Activated T-cell treated with anti-CD3 and anti-CD28 coated beads, Interleukin-2, amount 50 U/mL, for 4 hours (primary cell): ENCODE measurements around the gene NES. TPM values are rescaled to one million over a fixed set of nuclear protein-coding genes. Genes with fewer than 3 reads are reported as not detected.
A peak's percentile ranks its signal among the peaks of the same experiment; 100 is the strongest.

Experiments used
- ATAC-seq, 2 donors: fragments of 200-7000 bp; cut with Tn5 transposase; one replicate each; pipeline ENCODE4 v1.10.0; 2021
- DNase-seq: peaks from one replicate; pipeline ENCODE4 v3.0.0-alpha.2; 2020
- H3K27me3 Mint-ChIP-seq: one replicate; pipeline ENCODE4 v1.8.0; 2021; ENCODE audit warnings: low read depth, mixed read lengths
- H3K36me3 Mint-ChIP-seq: one replicate; pipeline ENCODE4 v1.8.0; 2022; ENCODE audit warnings: mixed read lengths; ENCODE audit not compliant: insufficient read depth
- H3K4me1 Mint-ChIP-seq: one replicate; pipeline ENCODE4 v1.8.0; 2021; ENCODE audit warnings: low read depth, mixed read lengths
- H3K4me3 Mint-ChIP-seq: one replicate; pipeline ENCODE4 v1.8.0; 2021; ENCODE audit warnings: mild to moderate bottlenecking, moderate library complexity, mixed read lengths
- H3K9me3 Mint-ChIP-seq: one replicate; pipeline ENCODE4 v1.8.0; 2021; ENCODE audit warnings: mixed read lengths
- total RNA-seq, 3 donors: library from RNA; stranded (reverse); gene quantifications; one replicate each; pipeline ENCODE4 v1.2.1, GENCODE V29; 2021

Gene NES
- total RNA-seq, 3 donors from 2014 or later, result 0.05 to 0.13 (median 0.05) TPM

DNA sequence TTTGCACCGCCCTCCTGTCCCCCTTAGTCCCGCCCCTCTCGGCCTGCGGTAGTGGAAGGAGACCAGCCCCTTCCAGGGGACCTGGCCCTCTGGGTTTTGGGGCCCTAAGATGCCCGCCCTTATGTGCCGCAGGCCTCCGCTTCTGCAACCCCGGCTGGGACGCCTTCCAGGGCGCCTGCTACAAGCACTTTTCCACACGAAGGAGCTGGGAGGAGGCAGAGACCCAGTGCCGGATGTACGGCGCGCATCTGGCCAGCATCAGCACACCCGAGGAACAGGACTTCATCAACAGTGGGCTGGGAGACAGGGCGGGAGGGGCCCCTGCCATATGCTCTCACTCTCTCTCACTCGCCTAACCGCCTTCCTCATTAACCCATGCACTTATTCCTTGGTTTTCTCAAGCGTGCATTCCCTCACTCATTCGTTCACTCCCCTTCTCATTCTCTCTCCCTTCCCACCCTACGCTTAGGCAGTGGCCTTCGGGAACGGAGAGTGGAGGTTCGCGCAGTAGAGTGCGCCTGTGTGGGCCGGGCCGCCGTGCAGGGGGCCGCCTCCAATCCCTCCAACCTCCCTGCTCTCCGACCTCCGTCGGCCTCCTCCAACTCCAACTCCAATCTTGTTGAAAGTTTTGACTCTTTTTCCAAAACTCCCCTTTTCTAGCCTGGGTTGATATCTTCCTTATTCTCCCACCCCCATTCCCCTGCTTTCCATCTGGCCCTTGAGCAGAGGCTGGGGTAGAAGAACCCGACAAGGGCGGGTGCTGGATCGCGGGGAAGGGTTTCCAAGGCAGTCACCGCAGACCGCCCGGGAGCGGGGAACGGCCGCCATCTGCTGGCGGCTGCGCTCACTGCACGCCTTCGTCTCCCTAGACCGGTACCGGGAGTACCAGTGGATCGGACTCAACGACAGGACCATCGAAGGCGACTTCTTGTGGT, 20.1 kb downstream of the NES start:
- peak; percentile 64 for ATAC-seq
- Mint-ChIP-seq H3K9me3 (no peaks in the 10 kb centered on the region), H3K4me3 (peak overlapping the region; percentile 79), H3K4me1 (peaks cover 48% of the 10 kb centered on the region), H3K36me3 (no peaks in the 10 kb centered on the region), H3K27me3 (peaks cover 55% of the 10 kb centered on the region)
- peak; percentile 75 for DNase-seq

DNA sequence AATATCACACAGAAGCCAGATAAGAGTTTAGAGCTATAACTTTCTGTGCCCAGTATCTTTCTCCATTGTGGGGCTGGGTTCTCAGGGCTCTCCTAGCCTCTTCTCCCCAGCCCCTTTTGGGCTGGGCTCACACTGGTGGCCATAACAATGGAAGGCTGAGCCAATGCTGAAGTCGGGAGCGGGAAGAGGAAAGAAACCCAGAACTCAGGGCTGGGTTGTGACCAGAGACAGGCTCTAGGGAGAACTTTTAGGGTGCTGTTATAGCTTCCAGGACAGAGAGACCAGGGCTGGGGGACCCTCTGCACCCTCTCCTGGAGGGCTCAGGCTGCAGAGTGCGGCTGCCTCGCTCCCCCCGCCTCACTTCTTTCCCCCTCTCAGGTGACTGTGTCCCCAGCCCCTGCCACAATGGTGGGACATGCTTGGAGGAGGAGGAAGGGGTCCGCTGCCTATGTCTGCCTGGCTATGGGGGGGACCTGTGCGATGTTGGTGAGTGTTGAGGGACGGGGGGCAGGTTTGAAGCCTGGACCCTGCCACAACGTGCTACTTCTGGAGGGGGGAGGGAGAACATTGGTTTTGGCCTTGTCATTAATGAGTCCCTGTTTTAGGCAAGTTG, 21.2 kb downstream of the NES start:
- no peak for DNase-seq
- peaks cover 41% of the 10 kb centered on the region for H3K4me1 Mint-ChIP-seq
- H3K4me3 Mint-ChIP-seq, result no peak overlapping the region
- ATAC-seq, result no peak
- H3K9me3 Mint-ChIP-seq, result no peaks in the 10 kb centered on the region
- peaks cover 62% of the 10 kb centered on the region for H3K27me3 Mint-ChIP-seq
- H3K36me3 Mint-ChIP-seq, result no peaks in the 10 kb centered on the region

DNA sequence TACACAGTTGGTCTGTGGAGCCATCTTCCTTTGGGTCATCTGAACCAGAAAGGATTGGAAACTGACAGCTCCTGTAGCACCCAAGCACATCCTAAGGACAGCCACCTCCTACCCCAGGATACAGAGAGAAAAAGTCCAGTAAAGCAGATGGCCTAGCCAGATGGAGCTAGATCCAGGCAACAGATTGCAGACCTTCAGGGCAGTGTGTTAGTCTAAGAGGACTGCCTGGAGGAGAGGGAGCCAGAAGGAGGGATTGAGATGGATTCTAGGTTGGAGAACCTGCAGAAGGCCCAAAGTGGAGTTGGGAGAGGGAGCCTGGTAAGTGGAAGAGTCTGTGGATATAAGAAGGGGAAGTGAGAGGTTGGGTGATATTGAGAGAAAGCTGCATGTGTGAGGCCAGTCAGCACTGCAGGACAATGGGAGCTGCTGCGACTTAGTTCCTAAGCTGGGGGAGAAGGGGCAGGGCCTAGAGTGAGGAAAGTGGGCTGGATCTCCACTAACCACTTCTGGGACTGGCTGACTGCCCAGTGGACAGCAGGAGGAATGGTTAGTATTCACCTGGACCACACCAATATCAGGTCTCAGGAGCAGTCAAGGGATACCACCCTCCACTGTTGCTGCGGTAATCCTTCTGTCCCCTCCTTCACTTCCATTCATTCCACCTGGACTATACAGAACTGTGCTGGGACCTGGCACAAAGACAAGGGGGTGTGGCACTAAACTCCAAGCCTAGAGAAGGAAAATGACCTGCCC, 21.9 kb downstream of the NES start:
- Mint-ChIP-seq H3K27me3 (peaks cover 68% of the 10 kb centered on the region), H3K4me1 (peaks cover 34% of the 10 kb centered on the region), H3K9me3 (no peaks in the 10 kb centered on the region), H3K36me3 (no peaks in the 10 kb centered on the region), H3K4me3 (peak overlapping the region; percentile 22)
- no peak for DNase-seq
- no peak for ATAC-seq

DNA sequence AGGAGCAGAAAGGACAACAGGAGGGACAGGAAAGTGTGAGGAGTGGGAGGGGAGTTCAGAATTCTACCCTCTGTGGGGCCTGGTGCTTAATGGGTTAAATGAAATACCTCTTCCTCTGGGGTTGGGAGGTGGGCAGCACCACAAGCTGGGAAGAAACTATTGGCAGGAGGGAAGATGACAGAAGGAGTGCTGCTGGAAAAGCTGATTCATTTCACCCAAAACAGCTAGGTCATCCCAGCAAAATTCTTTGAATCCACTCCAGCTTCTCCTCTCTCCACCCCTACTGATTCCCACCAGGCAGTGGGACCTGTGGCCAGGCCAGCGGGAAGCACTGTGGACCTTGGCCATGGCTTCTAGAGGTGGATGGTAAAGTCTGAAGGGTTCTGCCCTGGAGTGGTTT, 22.5 kb downstream of the NES start:
- no peaks in the 10 kb centered on the region for H3K36me3 Mint-ChIP-seq
- DNase-seq, result no peak
- peaks cover 71% of the 10 kb centered on the region for H3K27me3 Mint-ChIP-seq
- ATAC-seq, result no peak
- H3K4me3 Mint-ChIP-seq, result no peak overlapping the region
- H3K4me1 Mint-ChIP-seq, result peaks cover 29% of the 10 kb centered on the region
- H3K9me3 Mint-ChIP-seq, result no peaks in the 10 kb centered on the region

GRCh38 chr1:156652992-156653355, 24.2 kb downstream of the NES start:
- ATAC-seq (no peak), DNase-seq (no peak)
- no peaks in the 10 kb centered on the region for H3K36me3 Mint-ChIP-seq
- H3K27me3 Mint-ChIP-seq, result peaks cover 83% of the 10 kb centered on the region
- no peak overlapping the region for H3K4me3 Mint-ChIP-seq
- H3K9me3 Mint-ChIP-seq, result no peaks in the 10 kb centered on the region
- H3K4me1 Mint-ChIP-seq, result peaks cover 16% of the 10 kb centered on the region

DNA sequence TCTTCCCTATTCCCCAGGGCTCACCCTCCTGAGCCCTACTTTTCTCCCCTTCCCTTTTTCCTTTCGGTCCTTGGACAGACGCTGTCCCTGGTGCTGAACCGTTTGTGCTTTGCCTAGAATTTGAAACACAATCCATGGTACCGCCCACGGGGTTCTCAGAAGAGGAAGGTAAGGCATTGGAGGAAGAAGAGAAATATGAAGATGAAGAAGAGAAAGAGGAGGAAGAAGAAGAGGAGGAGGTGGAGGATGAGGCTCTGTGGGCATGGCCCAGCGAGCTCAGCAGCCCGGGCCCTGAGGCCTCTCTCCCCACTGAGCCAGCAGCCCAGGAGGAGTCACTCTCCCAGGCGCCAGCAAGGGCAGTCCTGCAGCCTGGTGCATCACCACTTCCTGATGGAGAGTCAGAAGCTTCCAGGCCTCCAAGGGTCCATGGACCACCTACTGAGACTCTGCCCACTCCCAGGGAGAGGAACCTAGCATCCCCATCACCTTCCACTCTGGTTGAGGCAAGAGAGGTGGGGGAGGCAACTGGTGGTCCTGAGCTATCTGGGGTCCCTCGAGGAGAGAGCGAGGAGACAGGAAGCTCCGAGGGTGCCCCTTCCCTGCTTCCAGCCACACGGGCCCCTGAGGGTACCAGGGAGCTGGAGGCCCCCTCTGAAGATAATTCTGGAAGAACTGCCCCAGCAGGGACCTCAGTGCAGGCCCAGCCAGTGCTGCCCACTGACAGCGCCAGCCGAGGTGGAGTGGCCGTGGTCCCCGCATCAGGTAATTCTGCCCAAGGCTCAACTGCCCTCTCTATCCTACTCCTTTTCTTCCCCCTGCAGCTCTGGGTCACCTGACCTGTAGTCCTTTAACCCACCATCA, 24.8 kb downstream of the NES start:
- H3K4me1 Mint-ChIP-seq, result peaks cover 12% of the 10 kb centered on the region
- ATAC-seq (no peak), DNase-seq (no peak)

GRCh38 chr1:156648951-156649350, 28.3 kb downstream of the NES start:
- peaks cover 2% of the 10 kb centered on the region for H3K4me1 Mint-ChIP-seq
- ATAC-seq, result no peak

More for the DNA sequence above, 24.8 kb downstream of the NES start:
- Mint-ChIP-seq H3K27me3 (peaks cover 86% of the 10 kb centered on the region), H3K4me3 (no peak overlapping the region), H3K9me3 (no peaks in the 10 kb centered on the region), H3K36me3 (no peaks in the 10 kb centered on the region)

GRCh38 chr1:156648496-156648895, 28.7 kb downstream of the NES start:
- peaks cover 7% of the 10 kb centered on the region for H3K4me1 Mint-ChIP-seq
- ATAC-seq (peak in 1 of 2 donors; percentile 7), DNase-seq (no peak)
- no peaks in the 10 kb centered on the region for H3K36me3 Mint-ChIP-seq
- peaks cover 83% of the 10 kb centered on the region for H3K27me3 Mint-ChIP-seq
- H3K9me3 Mint-ChIP-seq, result no peaks in the 10 kb centered on the region
- no peak overlapping the region for H3K4me3 Mint-ChIP-seq

More at GRCh38 chr1:156648951-156649350, 28.3 kb downstream of the NES start:
- Mint-ChIP-seq H3K4me3 (no peak overlapping the region), H3K27me3 (peaks cover 84% of the 10 kb centered on the region), H3K9me3 (no peaks in the 10 kb centered on the region), H3K36me3 (no peaks in the 10 kb centered on the region)
- DNase-seq, result no peak

DNA sequence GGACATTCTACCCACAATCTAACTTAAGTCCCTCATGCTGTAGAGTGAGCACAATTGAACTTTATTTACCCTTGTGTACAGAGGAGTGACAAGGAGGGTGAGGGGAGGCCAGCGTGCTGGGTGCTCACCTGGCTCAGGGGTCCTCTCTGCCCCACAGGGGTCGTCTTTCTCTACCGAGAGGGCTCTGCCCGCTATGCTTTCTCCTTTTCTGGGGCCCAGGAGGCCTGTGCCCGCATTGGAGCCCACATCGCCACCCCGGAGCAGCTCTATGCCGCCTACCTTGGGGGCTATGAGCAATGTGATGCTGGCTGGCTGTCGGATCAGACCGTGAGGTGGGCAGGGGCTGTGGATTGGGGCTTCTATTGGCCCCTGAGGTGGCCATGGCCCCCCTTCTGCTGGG, 29.9 kb downstream of the NES start:
- no peak overlapping the region for H3K4me3 Mint-ChIP-seq
- H3K36me3 Mint-ChIP-seq, result no peaks in the 10 kb centered on the region
- peaks cover 13% of the 10 kb centered on the region for H3K4me1 Mint-ChIP-seq
- no peak for DNase-seq
- H3K27me3 Mint-ChIP-seq, result peaks cover 80% of the 10 kb centered on the region
- no peaks in the 10 kb centered on the region for H3K9me3 Mint-ChIP-seq
- ATAC-seq, result no peak

GRCh38 chr1:156646738-156647211, 30.4 kb downstream of the NES start:
- no peaks in the 10 kb centered on the region for H3K9me3 Mint-ChIP-seq
- H3K4me1 Mint-ChIP-seq, result peaks cover 14% of the 10 kb centered on the region
- H3K36me3 Mint-ChIP-seq, result no peaks in the 10 kb centered on the region
- no peak overlapping the region for H3K4me3 Mint-ChIP-seq
- no peak for DNase-seq
- peaks cover 77% of the 10 kb centered on the region for H3K27me3 Mint-ChIP-seq
- ATAC-seq, result no peak

- no peak overlapping the region for H3K4me3 Mint-ChIP-seq
- no peaks in the 10 kb centered on the region for H3K36me3 Mint-ChIP-seq
- ATAC-seq, result no peak
- H3K4me1 Mint-ChIP-seq, result peaks cover 24% of the 10 kb centered on the region
- no peak for DNase-seq
- peaks cover 80% of the 10 kb centered on the region for H3K27me3 Mint-ChIP-seq
- no peaks in the 10 kb centered on the region for H3K9me3 Mint-ChIP-seq
Observed at GRCh38 chr1:156645666-156646065, 31.5 kb downstream of the NES start.

GRCh38 chr1:156645056-156645455, 32.2 kb downstream of the NES start:
- ATAC-seq (no peak), DNase-seq (no peak)
- H3K36me3 Mint-ChIP-seq, result no peaks in the 10 kb centered on the region
- no peaks in the 10 kb centered on the region for H3K9me3 Mint-ChIP-seq
- H3K27me3 Mint-ChIP-seq, result peaks cover 81% of the 10 kb centered on the region
- H3K4me3 Mint-ChIP-seq, result no peak overlapping the region
- peaks cover 25% of the 10 kb centered on the region for H3K4me1 Mint-ChIP-seq

- Mint-ChIP-seq H3K9me3 (no peaks in the 10 kb centered on the region), H3K27me3 (peaks cover 85% of the 10 kb centered on the region), H3K36me3 (no peaks in the 10 kb centered on the region), H3K4me3 (peak overlapping the region; percentile 19), H3K4me1 (peaks cover 25% of the 10 kb centered on the region)
- ATAC-seq (no peak), DNase-seq (no peak)
Observed at GRCh38 chr1:156644640-156645039, 32.6 kb downstream of the NES start.
